GM21515 (cell line): Measurements from ENCODE around the gene GLDC.

Source experiments
- ATAC-seq: cut with Tn5 transposase; IDR thresholded peaks from one replicate; pipeline ENCODE4 v1.9.1; 2021; ENCODE audit not compliant: unreplicated experiment

The GLDC gene

GRCh38 chr9:6525326-6526045 lies 120.0 kb downstream of the GLDC start:
- no peak for ATAC-seq

GRCh38 chr9:6522263-6522662 lies 123.3 kb downstream of the GLDC start:
- ATAC-seq, result no peak

GRCh38 chr9:6512085-6512657 lies 133.4 kb downstream of the GLDC start:
- no peak for ATAC-seq

GRCh38 chr9:6506571-6506970 lies 139.0 kb downstream of the GLDC start:
- no peak for ATAC-seq

GRCh38 chr9:6502399-6502798 lies 143.1 kb downstream of the GLDC start:
- ATAC-seq, result no peak

- no peak for ATAC-seq
These were observed 143.9 kb downstream of the GLDC start for GRCh38 chr9:6501526-6502210.

- ATAC-seq, result no peak
These were observed 146.5 kb downstream of the GLDC start for GRCh38 chr9:6498982-6499381.

- ATAC-seq, result no peak
These were observed 150.1 kb downstream of the GLDC start for GRCh38 chr9:6495466-6495865.

GRCh38 chr9:6490863-6491262 lies 154.7 kb downstream of the GLDC start:
- ATAC-seq, result no peak

GRCh38 chr9:6489099-6489498 lies 156.4 kb downstream of the GLDC start:
- ATAC-seq, result no peak

- ATAC-seq, result no peak
These were observed 157.1 kb downstream of the GLDC start for GRCh38 chr9:6488395-6488794.

GRCh38 chr9:6484210-6484609 lies 161.3 kb downstream of the GLDC start:
- ATAC-seq, result no peak
